BJ (cell line): ENCODE data around the gene CNOT8. TPM values are rescaled to one million over a fixed set of nuclear protein-coding genes. Genes with fewer than 3 reads are reported as not detected.
A peak's percentile ranks its signal among the peaks of the same experiment; 100 is the strongest.

Experiments
- CTCF ChIA-PET: fragments of 350-600 bp; formaldehyde crosslinking; extraction: SDS; loops from one replicate; lab custom pipeline; 2021; ENCODE audit warnings: antibody characterized with exemption, inconsistent platforms; lab: Yijun Ruan, JAX
- POLR2A ChIA-PET: fragments of 300-600 bp; sonication (Branson Sonifier 250); formaldehyde crosslinking; extraction: SDS; loops from one replicate; lab custom pipeline; 2021; ENCODE audit warnings: antibody characterized with exemption; lab: Charles Lee
- DNase-seq: peaks from one replicate; pipeline ENCODE4 v3.0.0-alpha.2; 2011; ENCODE audit warnings: low read depth
- H3K27me3 ChIP-seq: 2 replicates; pipeline ENCODE4 v1.6.0; 2011; ENCODE audit warnings: low read length; ENCODE audit not compliant: control insufficient read depth, insufficient read depth
- H3K36me3 ChIP-seq: 2 replicates; pipeline ENCODE4 v1.5.1; 2011; ENCODE audit warnings: low read length; ENCODE audit not compliant: control insufficient read depth, insufficient read depth
- H3K4me3 ChIP-seq: 2 replicates; pipeline ENCODE4 v1.5.1; 2011; ENCODE audit warnings: low read depth, mild to moderate bottlenecking, control low read depth, low read length
- CTCF ChIP-seq: IDR thresholded peaks from 2 replicates; pipeline ENCODE4 v1.5.1; 2011; ENCODE audit warnings: low read depth, mild to moderate bottlenecking, control low read depth, inconsistent platforms, low read length, moderate library complexity; ENCODE audit not compliant: insufficient read depth
- polyA plus RNA-seq: library from polyadenylated mRNA; depleted of rRNA; stranded (reverse); fragments of >200 nt; gene quantifications from 2 replicates; pipeline ENCODE4 v1.2.3, GENCODE V29; 2011

CNOT8 gene
- polyA plus RNA-seq, 1 experiment: 38.8 TPM

GRCh38 chr5:154850255-154851062 lies 8.0 kb upstream of the CNOT8 start, which contains the start of gene FAXDC2:
FAXDC2 (minus strand) TSS chr5:154850603; CDS start chr5:154838178, 12,425 bp downstream.
- ChIA-PET CTCF (interaction anchor here (1.1 to 1.5 kb wide), 4 partner anchors 31 to 330 kb away, joined by 3 read pairs; no protein-coding TSS in a partner anchor), POLR2A (interaction anchor here (0.9 kb wide), 1 partner anchor 158 kb away, joined by 5 read pairs; no protein-coding TSS in a partner anchor)
- no peak for TF ChIP-seq CTCF
- Histone ChIP-seq H3K36me3 (no peaks in the 10 kb centered on the region), H3K4me3 (peak within 1 kb of the TSS; percentile 49), H3K27me3 (no peaks in the 10 kb centered on the region)
- DNase-seq: peak; percentile 59

- ChIA-PET CTCF (interaction anchor here (1.2 to 1.3 kb wide), 2 partner anchors 201 to 331 kb away, joined by 3 read pairs; no protein-coding TSS in a partner anchor), POLR2A (no interaction called here)
- no peak for DNase-seq
- Histone ChIP-seq H3K36me3 (no peaks in the 10 kb centered on the region), H3K27me3 (no peaks in the 10 kb centered on the region), H3K4me3 (no peak overlapping the region)
- TF ChIP-seq CTCF: no peak
Observed at GRCh38 chr5:154851351-154851750, 7.1 kb upstream of the CNOT8 start.

GRCh38 chr5:154857530-154858296 lies 714 bp upstream of the CNOT8 start:
- peak; percentile 76 for DNase-seq
- POLR2A ChIA-PET: interaction anchor here (0.6 kb wide), 2 partner anchors 405 to 798 kb away, joined by 9 to 12 read pairs; no protein-coding TSS in a partner anchor
- TF ChIP-seq CTCF: 0 out of 2 replicates have a peak, but pooled peaks have one; percentile 14
- Histone ChIP-seq H3K4me3 (peak overlapping the region; percentile 80), H3K27me3 (no peaks in the 10 kb centered on the region), H3K36me3 (no peaks in the 10 kb centered on the region)
- CTCF ChIA-PET: interaction anchor here (0.9 to 1.3 kb wide), 3 partner anchors 9 to 88 kb away, joined by 3 read pairs; no protein-coding TSS in a partner anchor

- ChIA-PET CTCF (no interaction called here), POLR2A (no interaction called here)
- no peak for DNase-seq
- Histone ChIP-seq H3K27me3 (no peaks in the 10 kb centered on the region), H3K4me3 (peak overlapping the region; percentile 80), H3K36me3 (no peaks in the 10 kb centered on the region)
- no peak for TF ChIP-seq CTCF
Observed at GRCh38 chr5:154858972-154859871, 795 bp downstream of the CNOT8 start.
